Esophagus muscularis mucosa (tissue), 4 donors: ENCODE data around the gene RSL1D1.

Experiments
- CTCF ChIP-seq, 3 experiments: fragments of 200-600 bp in 2 of 3; fragments of 450-650 bp in 1 of 3; sonication (generic) in 2 of 3; IDR thresholded peaks; one replicate each; pipeline ENCODE4 v1.5.1; 2017 to 2019; ENCODE audit warnings: antibody characterized with exemption in 3 of 3, mild to moderate bottlenecking in 2 of 3, moderate library complexity in 1 of 3
- EP300 ChIP-seq: sonication (generic); formaldehyde crosslinking; IDR thresholded peaks from one replicate; pipeline ENCODE4 v1.6.1; 2017; ENCODE audit warnings: antibody characterized with exemption
- POLR2A ChIP-seq: fragments of 450-650 bp; IDR thresholded peaks from one replicate; pipeline ENCODE4 v1.6.1; 2017; ENCODE audit warnings: antibody characterized with exemption, moderate library complexity, mild to moderate bottlenecking, low read depth
- POLR2AphosphoS5 ChIP-seq, 2 donors: sonication (generic); formaldehyde crosslinking; IDR thresholded peaks; one replicate each; pipeline ENCODE4 v1.6.1; 2017; ENCODE audit warnings: antibody characterized with exemption in 2 of 2

- no peak for TF ChIP-seq CTCF (IDR thresholded peaks at IDR 0.05)
- no peak for TF ChIP-seq POLR2A
- TF ChIP-seq EP300, result no peak
- no peak for TF ChIP-seq POLR2AphosphoS5 (IDR thresholded peaks at IDR 0.05)
These were observed 39.1 kb upstream of the RSL1D1 start for GRCh38 chr16:11890231-11890965.
